HepG2 (cell line): ENCODE measurements around the gene CD40. TPM values are rescaled to one million over a fixed set of nuclear protein-coding genes. Genes with fewer than 3 reads are reported as not detected.

ENCODE experiments used
- AGO1 ChIP-seq: fragments of 200-400 bp; formaldehyde crosslinking; IDR thresholded peaks from 2 replicates; pipeline ENCODE4 v1.6.1; 2017; ENCODE audit warnings: mild to moderate bottlenecking, low read depth, low read length, moderate library complexity; ENCODE audit not compliant: poor library complexity, severe bottlenecking
- EED ChIP-seq: sonication (generic); formaldehyde crosslinking; IDR thresholded peaks from 2 replicates; pipeline ENCODE4 v1.5.0; 2020; ENCODE audit warnings: mild to moderate bottlenecking, missing genetic modification reagents
- ELF4 ChIP-seq: sonication (generic); formaldehyde crosslinking; IDR thresholded peaks from 2 replicates; pipeline ENCODE4 v1.5.0; 2020; ENCODE audit warnings: missing genetic modification reagents, mild to moderate bottlenecking, moderate library complexity, borderline replicate concordance
- GATA4 ChIP-seq: sonication (generic); IDR thresholded peaks from 2 replicates; pipeline ENCODE4 v1.6.1; 2016; ENCODE audit warnings: antibody characterized with exemption, low read depth, borderline replicate concordance
- HNRNPH1 ChIP-seq: fragments of 200-400 bp; formaldehyde crosslinking; optimal IDR thresholded peaks from 2 replicates; pipeline ENCODE3; 2017; ENCODE audit warnings: mild to moderate bottlenecking, low read depth, low read length
- HOXA3 ChIP-seq: sonication (generic); formaldehyde crosslinking; IDR thresholded peaks from 2 replicates; pipeline ENCODE4 v1.5.0; 2020; ENCODE audit warnings: missing genetic modification reagents
- JUN ChIP-seq: sonication (generic); formaldehyde crosslinking; IDR thresholded peaks from 2 replicates; pipeline ENCODE4 v1.4.0; 2020; ENCODE audit warnings: mild to moderate bottlenecking, missing genetic modification reagents
- MAZ ChIP-seq, 2 experiments: sonication (generic) in 1 of 2; formaldehyde crosslinking in 1 of 2; IDR thresholded peaks; 2 replicates each; pipeline versions ENCODE4 v1.5.0 to v1.6.1; 2012 to 2020; ENCODE audit warnings: low read depth in 2 of 2, mild to moderate bottlenecking in 2 of 2, borderline replicate concordance in 1 of 2, improper control_type of control experiment in 1 of 2, low read length in 1 of 2, missing genetic modification reagents in 1 of 2, moderate library complexity in 1 of 2
- MTA1 ChIP-seq: sonication (generic); formaldehyde crosslinking; IDR thresholded peaks from 2 replicates; pipeline ENCODE4 v1.4.0; 2020; ENCODE audit warnings: missing genetic modification reagents, mild to moderate bottlenecking, borderline replicate concordance
- PRDM4 ChIP-seq: sonication (generic); formaldehyde crosslinking; IDR thresholded peaks from 2 replicates; pipeline ENCODE4 v1.9.0; 2021; ENCODE audit warnings: missing genetic modification reagents, borderline replicate concordance
- SMAD1 ChIP-seq: sonication (generic); formaldehyde crosslinking; IDR thresholded peaks from 2 replicates; pipeline ENCODE4 v1.4.0; 2020; ENCODE audit warnings: missing genetic modification reagents, low read depth, mild to moderate bottlenecking, borderline replicate concordance
- TSC22D2 ChIP-seq: sonication (generic); formaldehyde crosslinking; IDR thresholded peaks from 2 replicates; pipeline ENCODE4 v1.5.1; 2020; ENCODE audit warnings: missing genetic modification reagents, mild to moderate bottlenecking, borderline replicate concordance
- ZNF709 ChIP-seq: sonication (generic); formaldehyde crosslinking; IDR thresholded peaks from 2 replicates; pipeline ENCODE4 v1.5.0; 2020; ENCODE audit warnings: mild to moderate bottlenecking, missing genetic modification reagents
- ZNF747 ChIP-seq: sonication (generic); formaldehyde crosslinking; IDR thresholded peaks from 2 replicates; pipeline ENCODE4 v1.8.1; 2023; ENCODE audit warnings: missing genetic modification reagents, mild to moderate bottlenecking, borderline replicate concordance
- ZNF777 ChIP-seq: sonication (generic); formaldehyde crosslinking; IDR thresholded peaks from 2 replicates; pipeline ENCODE4 v1.4.0; 2020; ENCODE audit warnings: missing genetic modification reagents
- ZNF878 ChIP-seq: sonication (generic); formaldehyde crosslinking; IDR thresholded peaks from 2 replicates; pipeline ENCODE4 v1.8.1; 2023; ENCODE audit warnings: mild to moderate bottlenecking, missing genetic modification reagents, moderate library complexity
- polyA plus RNA-seq, 8 experiments: library from polyadenylated mRNA; depleted of rRNA in 3 of 8; stranded (reverse) in 7 of 8; unstranded in 1 of 8; fragments of >200 nt; fragmentation: Illumina TruSeq in 4 of 8; extraction: Trizol in 4 of 8; gene quantifications; 2 replicates each; pipeline versions ENCODE4 v1.2.1 to v1.2.3, GENCODE V29; 2011 to 2016; ENCODE audit warnings: low read depth in 4 of 8, missing spikeins in 1 of 8, mixed read lengths in 1 of 8; ENCODE audit not compliant: insufficient read depth in 1 of 8
- total RNA-seq, 5 experiments: library from RNA; depleted of rRNA; stranded (reverse); fragments of >200 nt; fragmentation: Illumina TruSeq; extraction: Trizol; gene quantifications; 2 replicates each; pipeline ENCODE4 v1.2.3, GENCODE V29; 2016; ENCODE audit warnings: low read depth in 1 of 5
- TF ChIP-seq, protein P1 (sequence below): IDR thresholded peaks from 2 replicates; pipeline ENCODE4 v1.6.1; 2016; ENCODE audit warnings: low read depth, missing genetic modification reagents, missing compliant biosample characterization
- TF ChIP-seq, protein P2 (sequence below): sonication (generic); formaldehyde crosslinking; IDR thresholded peaks from 2 replicates; pipeline ENCODE4 v1.8.1; 2023; ENCODE audit warnings: missing genetic modification reagents, inconsistent platforms, borderline replicate concordance

Gene CD40
- total and polyA plus RNA-seq, 2 of the 13 experiments (the other 11 are each of a cell fraction or from before 2014, with no cell fraction given), result 4.6 to 13.4 TPM

- TF ChIP-seq, protein P1, sequence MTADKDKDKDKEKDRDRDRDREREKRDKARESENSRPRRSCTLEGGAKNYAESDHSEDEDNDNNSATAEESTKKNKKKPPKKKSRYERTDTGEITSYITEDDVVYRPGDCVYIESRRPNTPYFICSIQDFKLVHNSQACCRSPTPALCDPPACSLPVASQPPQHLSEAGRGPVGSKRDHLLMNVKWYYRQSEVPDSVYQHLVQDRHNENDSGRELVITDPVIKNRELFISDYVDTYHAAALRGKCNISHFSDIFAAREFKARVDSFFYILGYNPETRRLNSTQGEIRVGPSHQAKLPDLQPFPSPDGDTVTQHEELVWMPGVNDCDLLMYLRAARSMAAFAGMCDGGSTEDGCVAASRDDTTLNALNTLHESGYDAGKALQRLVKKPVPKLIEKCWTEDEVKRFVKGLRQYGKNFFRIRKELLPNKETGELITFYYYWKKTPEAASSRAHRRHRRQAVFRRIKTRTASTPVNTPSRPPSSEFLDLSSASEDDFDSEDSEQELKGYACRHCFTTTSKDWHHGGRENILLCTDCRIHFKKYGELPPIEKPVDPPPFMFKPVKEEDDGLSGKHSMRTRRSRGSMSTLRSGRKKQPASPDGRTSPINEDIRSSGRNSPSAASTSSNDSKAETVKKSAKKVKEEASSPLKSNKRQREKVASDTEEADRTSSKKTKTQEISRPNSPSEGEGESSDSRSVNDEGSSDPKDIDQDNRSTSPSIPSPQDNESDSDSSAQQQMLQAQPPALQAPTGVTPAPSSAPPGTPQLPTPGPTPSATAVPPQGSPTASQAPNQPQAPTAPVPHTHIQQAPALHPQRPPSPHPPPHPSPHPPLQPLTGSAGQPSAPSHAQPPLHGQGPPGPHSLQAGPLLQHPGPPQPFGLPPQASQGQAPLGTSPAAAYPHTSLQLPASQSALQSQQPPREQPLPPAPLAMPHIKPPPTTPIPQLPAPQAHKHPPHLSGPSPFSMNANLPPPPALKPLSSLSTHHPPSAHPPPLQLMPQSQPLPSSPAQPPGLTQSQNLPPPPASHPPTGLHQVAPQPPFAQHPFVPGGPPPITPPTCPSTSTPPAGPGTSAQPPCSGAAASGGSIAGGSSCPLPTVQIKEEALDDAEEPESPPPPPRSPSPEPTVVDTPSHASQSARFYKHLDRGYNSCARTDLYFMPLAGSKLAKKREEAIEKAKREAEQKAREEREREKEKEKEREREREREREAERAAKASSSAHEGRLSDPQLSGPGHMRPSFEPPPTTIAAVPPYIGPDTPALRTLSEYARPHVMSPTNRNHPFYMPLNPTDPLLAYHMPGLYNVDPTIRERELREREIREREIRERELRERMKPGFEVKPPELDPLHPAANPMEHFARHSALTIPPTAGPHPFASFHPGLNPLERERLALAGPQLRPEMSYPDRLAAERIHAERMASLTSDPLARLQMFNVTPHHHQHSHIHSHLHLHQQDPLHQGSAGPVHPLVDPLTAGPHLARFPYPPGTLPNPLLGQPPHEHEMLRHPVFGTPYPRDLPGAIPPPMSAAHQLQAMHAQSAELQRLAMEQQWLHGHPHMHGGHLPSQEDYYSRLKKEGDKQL (CRISPR knock-in tag), result no peak
- no peak for TF ChIP-seq SMAD1 (CRISPR knock-in tag)
- 0 out of 2 replicates have a peak, but pooled peaks have one; percentile 32 for TF ChIP-seq ZNF777 (CRISPR knock-in tag)
- no peak for TF ChIP-seq JUN (CRISPR knock-in tag)
- no peak for TF ChIP-seq ZNF709
- no peak for TF ChIP-seq PRDM4
- 0 out of 2 replicates have a peak, but pooled peaks have one; percentile 39 for TF ChIP-seq EED (CRISPR knock-in tag)
- TF ChIP-seq HOXA3 (CRISPR knock-in tag), result peak; percentile 33; the same call in 1 of the 2 replicates
- peak; percentile 56 for TF ChIP-seq AGO1
- no peak for TF ChIP-seq TSC22D2 (CRISPR knock-in tag)
- TF ChIP-seq HNRNPH1, result no peak
- TF ChIP-seq MTA1, result peak; percentile 36; the same call in 1 of the 2 replicates
- no peak for TF ChIP-seq ZNF747 (CRISPR knock-in tag)
- TF ChIP-seq, protein P2, sequence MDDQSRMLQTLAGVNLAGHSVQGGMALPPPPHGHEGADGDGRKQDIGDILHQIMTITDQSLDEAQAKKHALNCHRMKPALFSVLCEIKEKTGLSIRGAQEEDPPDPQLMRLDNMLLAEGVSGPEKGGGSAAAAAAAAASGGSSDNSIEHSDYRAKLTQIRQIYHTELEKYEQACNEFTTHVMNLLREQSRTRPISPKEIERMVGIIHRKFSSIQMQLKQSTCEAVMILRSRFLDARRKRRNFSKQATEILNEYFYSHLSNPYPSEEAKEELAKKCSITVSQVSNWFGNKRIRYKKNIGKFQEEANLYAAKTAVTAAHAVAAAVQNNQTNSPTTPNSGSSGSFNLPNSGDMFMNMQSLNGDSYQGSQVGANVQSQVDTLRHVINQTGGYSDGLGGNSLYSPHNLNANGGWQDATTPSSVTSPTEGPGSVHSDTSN, result no peak
- no peak for TF ChIP-seq ELF4 (CRISPR knock-in tag)
- TF ChIP-seq ZNF878 (CRISPR knock-in tag), result no peak
- no peak for TF ChIP-seq GATA4
- 0 out of 2 replicates have a peak, but pooled peaks have one; percentile 39 for TF ChIP-seq MAZ (IDR thresholded peaks at IDR 0.05; ENCODE audit: borderline replicate concordance, low read depth, low read length)
- no peak for TF ChIP-seq MAZ (CRISPR knock-in tag; IDR thresholded peaks at IDR 0.05; ENCODE audit: low read depth)
Observed at GRCh38 chr20:46099491-46100287, 18.4 kb upstream of the CD40 start (continued).
